Fibroblast of skin of back (primary cell): ENCODE data around the gene FARP2.
"Not testable (repeated sequence)": the region's sequence is repeated elsewhere in the genome, so short reads cannot be mapped to it uniquely, and the experiment has no call there.

Experiments used
- DNase-seq: peaks from one replicate; pipeline ENCODE4 v3.0.0-alpha.2; 2013

The FARP2 gene

DNA sequence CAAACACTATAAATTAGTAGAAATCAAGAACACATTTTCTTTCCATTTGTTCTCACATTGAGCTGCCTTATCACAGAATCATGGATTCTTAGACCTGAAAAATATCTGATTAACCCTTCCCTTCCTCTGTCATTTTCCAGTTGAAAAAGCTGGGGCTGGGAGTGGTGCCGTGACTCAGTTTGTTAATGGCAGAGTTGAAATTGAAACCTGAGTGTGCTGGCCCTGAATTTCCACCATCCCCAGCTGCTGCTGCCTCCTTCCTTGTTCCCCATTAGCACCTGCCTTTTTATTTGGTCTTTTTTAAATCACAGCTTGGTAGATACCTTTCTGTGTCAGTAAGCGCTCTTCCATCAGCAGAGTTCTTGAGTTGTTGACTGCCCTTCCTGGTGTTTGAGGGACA is 10.6 kb downstream of the FARP2 start:
- no peak for DNase-seq

DNA sequence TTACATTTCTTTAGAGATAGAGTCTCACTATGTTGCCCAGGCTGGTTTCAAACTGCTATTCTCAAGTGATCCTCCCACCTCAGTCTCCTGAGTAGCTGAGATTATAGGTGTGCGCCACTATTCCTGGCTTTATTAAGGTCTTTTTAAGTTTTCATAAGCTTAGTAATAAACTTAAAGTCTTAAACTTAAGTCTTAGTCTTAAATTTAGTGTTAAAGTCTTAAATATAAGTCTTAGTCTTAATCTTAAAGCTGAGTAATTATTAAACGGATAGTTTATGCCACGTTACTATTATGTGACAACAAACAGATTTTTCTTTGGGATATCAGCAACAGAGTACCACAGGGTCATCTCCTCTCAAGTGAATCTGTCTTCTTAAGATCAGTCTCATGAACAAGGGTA is 12.6 kb downstream of the FARP2 start:
- DNase-seq = no peak

GRCh38 chr2:241372361-241372992 is 16.4 kb downstream of the FARP2 start:
- no peak for DNase-seq

- DNase-seq = no peak
Measured at GRCh38 chr2:241373446-241373845, 17.4 kb downstream of the FARP2 start.

GRCh38 chr2:241373906-241374305 is 17.8 kb downstream of the FARP2 start:
- not testable (repeated sequence) for DNase-seq

GRCh38 chr2:241375300-241375699 is 19.2 kb downstream of the FARP2 start:
- DNase-seq = no peak

- peak; percentile 32 for DNase-seq
Measured at GRCh38 chr2:241376808-241377207, 20.7 kb downstream of the FARP2 start.

DNA sequence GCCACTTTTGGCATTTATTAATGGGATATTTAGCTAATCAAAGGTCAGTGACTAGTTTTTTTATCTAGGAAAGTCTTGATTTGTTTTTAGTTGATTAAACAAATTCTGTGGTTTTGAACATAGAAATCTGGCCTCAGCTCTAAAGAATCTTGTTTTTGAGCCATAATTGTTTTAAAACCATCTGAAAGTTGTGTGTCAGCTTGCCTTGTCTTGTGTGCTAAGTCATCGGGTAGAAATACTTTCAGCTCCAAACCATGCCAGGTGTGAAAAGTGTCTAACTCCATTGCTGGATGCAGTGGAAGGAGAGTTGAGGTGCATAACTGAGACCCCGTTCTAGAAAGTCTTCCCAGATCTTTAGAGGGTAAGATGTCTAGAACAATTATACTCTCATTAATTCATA is 22.7 kb downstream of the FARP2 start:
- no peak for DNase-seq

- DNase-seq = peak; percentile 84
Measured at GRCh38 chr2:241379481-241380480, 23.7 kb downstream of the FARP2 start.

DNA sequence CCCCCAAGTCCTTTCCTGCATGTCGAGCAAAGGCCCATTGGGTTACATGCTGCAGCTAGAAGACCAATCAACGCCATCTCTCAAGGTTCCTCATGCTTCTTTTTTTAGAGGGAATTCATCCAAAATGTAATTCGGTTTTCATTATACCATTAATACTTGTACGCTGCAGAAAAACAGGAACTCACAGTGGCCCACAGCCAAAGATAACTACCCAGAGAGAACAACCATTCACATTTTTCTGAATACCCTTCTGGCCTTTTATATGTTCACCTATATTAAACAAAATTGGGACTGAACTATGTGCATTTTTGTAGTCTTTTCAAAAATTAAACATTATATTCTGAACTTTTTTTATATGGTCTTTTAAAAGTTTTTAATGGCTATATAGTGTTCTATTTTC is 25.8 kb downstream of the FARP2 start:
- no peak for DNase-seq

DNA sequence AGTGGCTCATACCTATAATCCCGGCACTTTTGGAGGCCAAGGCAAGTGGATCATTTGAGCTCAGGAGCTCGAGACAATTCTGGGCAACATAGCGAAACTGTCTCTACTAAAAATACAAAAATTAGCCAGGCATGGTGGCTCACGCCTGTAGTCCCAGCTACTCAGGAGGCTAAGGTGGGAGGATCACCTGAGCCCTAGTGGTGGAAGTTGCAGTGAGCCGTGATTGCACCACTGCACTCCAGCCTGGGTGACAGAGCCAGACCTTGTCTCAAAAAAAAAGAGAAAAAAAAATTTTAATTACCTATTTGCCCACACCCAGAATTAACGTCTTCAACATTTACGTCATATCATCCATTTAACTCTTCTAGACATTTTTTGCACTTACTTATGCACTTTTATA is 29.4 kb downstream of the FARP2 start:
- DNase-seq = not testable (repeated sequence)

DNA sequence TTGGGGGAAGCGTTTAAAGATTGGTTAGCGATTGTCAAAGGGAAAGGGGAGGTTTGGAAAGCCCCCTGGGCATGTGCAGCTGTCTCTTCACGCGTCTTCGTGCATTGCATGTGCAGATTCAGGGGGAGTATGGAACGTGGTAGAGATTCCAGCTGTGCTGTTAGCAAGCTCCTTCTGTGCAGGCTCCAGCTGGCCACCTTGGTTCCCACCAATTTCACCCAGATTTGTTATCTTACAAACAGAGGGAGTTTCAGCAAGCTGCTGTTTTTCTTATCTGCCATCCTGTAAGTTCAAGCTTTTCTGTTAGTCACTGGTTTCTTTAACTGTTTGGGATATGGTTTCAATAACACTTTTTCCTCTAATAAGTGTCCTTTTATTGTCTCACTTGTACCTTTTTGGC is 30.4 kb downstream of the FARP2 start:
- DNase-seq = no peak

GRCh38 chr2:241389697-241390096 is 33.6 kb downstream of the FARP2 start:
- no peak for DNase-seq

- no peak for DNase-seq
Measured at GRCh38 chr2:241390301-241391206, 34.5 kb downstream of the FARP2 start.

GRCh38 chr2:241391892-241392665 is 36.0 kb downstream of the FARP2 start:
- peak; percentile 56 for DNase-seq

GRCh38 chr2:241392753-241393152 is 36.7 kb downstream of the FARP2 start:
- DNase-seq = not testable (repeated sequence)

DNA sequence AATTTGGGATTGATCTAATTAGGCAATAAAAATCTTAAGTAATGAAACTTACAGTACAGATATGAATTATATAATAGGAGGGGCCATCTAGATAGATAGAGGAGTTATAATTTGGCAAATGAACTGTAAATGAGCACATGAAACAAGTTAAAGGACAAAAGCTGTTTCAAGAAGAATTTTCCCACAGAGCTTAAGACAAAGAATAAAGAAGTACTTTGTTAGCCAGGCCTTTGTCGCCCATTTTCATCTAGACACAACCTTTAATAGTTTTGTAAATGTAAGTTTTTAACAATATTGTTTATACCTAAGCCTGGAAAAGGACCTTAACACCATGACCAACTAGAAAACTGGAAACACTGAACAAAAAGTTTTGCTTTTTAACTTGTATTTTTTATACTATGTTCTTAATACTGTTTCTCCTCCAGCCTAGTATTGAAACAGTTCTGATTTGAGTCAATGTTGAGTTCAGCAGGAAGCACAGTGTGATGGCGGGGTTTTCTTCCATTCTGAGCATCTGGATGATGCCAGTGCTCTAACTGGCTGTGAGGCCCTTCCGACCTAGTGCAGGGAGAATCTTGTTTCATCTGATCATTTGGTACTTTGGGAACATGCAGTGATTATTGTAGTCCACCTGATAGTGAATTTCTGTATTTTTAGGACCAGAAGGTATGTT is 37.6 kb downstream of the FARP2 start:
- DNase-seq = no peak

DNA sequence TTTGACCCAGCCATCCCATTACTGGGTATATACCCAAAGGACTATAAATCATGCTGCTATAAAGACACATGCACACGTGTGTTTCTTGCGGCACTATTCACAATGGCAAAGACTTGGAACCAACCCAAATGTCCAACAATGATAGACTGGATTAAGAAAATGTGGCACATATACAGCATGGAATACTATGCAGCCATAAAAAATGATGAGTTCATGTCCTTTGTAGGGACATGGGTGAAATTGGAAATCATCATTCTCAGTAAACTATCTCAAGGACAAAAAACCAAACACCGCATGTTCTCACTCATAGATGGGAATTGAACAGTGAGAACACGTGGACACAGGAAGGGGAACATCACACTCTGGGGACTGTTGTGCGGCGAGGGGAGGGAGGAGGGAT is 40.7 kb downstream of the FARP2 start:
- DNase-seq = not testable (repeated sequence)

- DNase-seq = no peak
Measured at GRCh38 chr2:241399941-241400922, 44.1 kb downstream of the FARP2 start.

DNA sequence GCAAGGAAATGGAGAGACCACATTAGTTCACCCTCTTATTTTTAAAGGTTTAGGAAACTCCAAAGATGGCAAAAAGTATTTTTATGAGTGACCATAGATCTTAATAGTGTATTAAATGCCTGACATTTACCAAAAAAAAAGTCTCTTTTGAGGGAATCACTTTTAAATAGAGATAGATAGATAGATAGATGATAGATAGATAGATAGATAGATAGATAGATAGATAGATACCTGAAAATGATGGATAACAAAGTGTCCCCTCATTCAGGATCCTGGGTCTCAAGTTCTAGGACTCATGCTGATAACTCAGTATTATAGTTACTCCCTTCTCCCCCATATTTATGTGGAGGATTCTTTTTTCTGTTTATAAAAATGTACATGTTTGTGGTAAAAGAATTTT is 52.8 kb downstream of the FARP2 start:
- DNase-seq = no peak
